GM19463 (cell line): ENCODE measurements around the gene ABCG1.

ENCODE experiments used
- ATAC-seq: cut with Tn5 transposase; IDR thresholded peaks from one replicate; pipeline ENCODE4 v1.9.1; 2021; ENCODE audit warnings: mild to moderate bottlenecking, moderate library complexity; ENCODE audit not compliant: unreplicated experiment

ABCG1 gene

DNA sequence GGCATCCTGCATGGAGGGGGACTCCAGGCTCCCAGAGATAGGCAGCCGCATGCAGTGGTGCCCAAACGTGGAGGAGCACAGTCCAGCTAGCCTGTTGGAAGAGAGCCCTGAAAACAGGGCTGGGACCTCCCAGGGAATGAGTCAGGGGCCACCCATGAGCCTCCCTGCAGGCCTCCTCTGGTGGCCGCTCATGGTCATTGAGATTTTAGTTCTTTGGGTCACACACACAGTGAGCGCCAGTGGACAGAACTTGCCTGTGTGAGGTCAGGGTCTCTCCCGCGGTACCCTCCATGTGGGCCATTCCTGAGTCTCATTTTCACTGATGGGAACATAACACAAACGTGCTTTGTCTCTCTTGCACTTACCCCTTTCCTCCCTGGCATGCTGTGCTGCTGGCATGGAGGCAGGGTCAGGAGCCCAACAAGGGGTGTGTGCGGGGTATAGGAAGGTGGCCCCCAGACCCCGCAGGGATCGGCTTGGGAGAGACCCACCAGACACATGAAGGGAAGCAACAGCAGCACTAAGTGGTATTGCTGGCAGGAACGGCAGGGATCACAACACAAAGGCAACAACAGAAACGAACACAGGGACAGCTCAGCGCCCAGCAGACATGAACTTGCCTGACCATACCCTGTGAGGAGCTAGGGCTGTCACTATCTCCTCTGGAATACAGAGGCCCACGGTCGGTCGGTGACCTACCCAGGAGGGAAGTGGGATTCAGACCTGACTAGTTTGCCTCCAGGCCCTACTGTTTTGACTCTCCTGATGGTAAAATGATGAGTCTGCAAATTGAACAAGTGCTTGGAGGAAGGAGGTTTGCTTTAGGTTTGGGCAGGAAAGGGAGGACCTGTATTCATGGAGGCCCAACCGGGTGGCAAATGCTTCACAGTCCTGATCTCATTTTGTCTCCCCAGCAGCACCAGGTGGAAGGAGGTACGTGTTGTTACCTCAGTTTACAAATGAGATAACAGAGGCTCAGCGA, 31.8 kb downstream of the ABCG1 start:
- ATAC-seq, result no peak

DNA sequence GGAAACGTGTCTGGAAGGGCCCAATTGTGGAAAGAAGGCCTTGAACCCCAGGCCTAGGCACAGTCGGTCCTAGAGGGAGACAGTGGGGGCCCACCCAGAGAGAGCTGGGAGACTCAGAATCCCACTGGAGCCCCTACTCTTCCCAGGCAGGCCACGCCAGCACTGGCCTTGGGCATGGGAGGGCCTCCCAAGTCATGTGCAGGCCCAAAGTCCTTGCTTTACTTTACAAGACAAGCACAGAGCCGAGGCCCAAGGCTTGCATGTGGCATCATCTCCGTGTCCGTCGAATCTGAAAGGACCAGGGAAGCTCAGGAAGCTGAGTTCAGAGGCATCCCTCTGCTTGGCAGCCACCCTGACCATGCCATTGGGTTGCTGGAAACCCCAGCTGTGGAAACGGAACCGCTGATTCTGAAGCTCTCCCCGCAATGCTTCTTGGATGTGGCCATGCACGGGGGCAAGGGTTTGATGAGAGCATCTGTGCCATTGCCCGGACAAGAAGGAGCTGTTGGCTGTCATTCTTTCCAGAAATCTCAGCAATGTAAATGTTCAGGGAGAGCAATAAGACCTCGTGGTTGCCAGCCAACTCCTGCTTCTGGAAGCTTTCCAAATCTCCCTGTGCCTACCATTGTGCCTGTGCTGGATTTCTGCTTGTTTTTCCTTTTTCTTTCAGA, 32.8 kb downstream of the ABCG1 start:
- no peak for ATAC-seq

DNA sequence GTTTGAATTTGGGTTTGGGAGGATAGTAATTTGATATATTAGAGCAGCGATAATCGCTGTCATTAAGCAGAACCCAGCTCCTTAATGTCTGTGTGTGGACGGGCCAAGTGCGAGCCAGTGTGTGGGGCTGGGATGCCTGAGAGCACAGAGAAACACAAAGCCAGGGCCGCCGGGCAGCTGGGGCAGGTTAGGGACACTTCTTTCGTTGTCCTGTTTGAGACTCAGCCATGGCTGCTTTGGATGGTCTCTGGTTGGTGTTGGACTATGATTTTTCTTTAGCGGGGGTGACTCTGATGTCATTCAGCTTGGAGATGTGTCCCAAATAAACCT, 33.4 kb downstream of the ABCG1 start:
- ATAC-seq, result no peak

DNA sequence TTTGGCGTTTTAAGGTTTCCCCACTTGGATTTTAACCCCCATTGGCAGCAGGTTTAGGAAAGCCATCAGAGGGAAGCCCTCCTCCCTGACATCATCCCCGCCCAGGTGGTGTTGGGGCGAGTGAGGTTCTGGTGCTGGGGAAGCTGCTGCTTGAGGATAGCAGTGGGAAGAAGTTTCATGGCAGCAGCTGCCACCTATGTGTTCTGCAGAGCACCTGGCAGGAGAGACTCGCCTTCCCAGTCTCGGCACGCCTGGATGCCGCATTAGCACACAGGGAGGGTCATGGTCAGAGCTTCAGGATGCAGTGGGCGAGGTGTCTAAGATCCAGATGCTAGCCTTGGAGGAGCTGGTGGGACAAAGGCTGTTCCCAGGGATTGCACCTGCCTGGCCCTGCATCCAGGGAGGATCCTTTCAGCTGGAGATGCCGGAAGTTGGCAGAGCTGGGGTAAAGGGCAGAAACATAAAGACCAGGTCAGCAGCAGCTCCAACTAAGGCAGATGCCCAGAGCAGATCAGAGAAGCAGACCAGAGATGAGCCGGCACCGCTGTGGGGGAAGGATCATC, 33.9 kb downstream of the ABCG1 start:
- ATAC-seq, result no peak

DNA sequence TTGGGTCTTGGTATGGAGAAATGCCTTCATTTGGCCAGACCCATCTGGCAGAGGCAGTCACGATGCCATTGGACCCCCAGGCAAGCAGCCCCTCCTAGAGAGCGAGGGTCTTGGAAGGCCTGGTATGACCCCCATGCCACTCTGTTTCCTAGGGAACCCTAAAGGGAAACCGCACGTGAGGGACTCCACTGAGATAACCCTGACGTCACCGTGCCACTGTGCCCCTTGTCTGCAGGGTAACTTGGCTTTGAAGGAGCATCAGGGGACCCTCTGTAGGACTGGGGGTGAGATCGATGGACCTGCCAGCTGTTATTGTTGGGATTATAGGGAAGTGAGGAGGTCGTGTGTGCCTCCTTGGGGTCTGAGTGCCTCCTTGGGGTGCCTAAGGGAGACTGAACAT, 34.5 kb downstream of the ABCG1 start:
- no peak for ATAC-seq

DNA sequence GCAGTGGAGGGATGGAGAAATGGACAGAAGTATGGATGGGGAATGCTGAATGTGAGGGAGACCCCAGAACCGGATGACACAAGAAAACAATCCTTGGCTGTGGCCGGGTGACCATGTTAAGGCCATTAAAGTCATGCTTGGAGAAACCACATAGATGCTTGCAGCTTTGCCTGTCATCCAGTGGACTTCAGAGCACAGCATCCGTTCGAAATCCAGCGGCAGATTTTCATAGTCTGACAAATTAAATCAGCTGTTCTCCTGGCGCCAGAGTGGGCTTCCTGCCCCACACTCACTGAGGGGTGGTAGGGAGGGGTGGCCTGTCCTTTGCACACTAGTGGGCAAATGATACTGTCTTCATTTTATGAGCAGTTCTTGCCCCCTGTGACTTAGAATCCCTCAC, 35.1 kb downstream of the ABCG1 start:
- no peak for ATAC-seq

DNA sequence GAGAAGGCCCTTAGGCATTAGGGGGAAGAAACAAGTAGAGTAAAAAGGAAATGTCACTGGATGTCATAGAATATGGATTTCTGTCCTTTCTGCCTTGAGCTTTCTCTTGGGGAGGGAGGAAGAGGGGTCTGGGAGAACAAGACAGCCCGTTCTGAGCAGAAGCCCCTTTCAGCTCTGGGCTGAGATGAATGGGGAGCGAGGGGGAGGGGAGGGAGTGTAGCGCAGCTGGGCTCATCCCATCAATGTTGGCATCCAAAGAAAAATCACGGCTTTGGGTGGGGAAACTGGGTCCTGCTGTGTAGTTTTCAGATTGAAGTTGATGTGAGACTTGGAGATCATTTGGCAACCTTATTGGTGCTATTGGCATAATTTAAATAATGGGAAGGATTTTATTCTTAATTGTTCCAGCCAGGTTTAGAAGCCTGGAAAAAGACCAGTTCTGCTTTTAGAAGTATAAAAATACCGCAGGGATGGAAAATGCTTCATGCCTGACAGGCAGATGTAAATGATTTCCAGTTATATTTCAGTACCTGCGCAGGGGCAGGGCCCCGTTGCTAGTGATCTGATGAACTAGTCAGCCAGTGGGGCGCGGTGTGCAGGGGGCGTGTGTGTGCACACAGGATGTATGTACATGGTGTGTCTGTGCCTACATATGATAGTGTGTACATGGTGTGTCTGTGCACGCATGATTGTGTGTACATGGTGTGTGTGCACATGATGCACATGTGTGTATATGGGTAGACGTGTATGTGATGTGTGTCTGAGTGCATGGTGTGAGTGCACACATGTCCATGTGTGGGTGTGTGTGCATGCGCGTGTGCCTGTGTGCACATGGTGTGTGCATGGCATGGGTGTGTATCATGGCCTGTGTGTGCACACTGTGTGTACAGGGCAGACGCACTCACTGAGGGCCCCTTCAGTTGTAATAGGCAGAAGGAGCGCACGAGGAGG, 36.0 kb downstream of the ABCG1 start:
- no peak for ATAC-seq

DNA sequence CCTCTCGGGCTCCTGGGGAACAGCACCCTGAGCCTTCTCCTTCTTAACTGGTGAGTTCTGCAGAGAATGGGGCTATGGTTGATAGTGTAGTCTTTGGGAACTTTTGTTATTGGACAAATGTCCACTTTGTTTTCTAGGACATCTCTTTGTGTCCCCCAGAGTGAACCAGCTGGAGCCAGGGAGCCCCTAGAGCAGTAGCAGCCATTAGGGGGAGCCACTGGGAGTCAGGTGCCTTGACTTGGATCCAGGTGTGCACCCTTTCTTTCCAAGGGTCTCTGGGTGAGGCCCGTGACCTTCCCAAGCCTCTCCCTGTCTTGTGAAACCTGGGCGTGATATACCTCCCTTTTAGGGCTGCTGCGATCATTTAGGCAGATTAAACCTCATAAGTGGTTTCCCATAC, 36.9 kb downstream of the ABCG1 start:
- no peak for ATAC-seq

DNA sequence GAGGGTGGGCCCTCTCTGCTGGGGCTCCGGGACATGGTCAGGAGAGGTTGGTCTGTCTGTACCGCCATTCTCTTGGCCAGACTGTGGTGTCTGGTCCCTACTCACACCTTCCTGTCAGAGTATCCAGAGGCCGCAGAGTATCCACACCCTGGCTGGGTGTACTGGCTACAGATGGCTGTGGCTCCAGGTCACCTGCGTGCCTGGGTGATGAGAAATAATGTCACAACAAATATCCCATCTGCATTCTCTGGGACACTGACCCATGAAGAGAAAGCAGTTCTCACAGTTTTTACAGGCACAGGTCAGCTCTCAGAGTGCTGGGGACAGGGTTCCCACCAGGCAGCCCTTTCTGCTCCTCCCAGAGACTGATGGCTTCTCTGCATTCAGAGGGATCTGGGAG, 37.4 kb downstream of the ABCG1 start:
- no peak for ATAC-seq

DNA sequence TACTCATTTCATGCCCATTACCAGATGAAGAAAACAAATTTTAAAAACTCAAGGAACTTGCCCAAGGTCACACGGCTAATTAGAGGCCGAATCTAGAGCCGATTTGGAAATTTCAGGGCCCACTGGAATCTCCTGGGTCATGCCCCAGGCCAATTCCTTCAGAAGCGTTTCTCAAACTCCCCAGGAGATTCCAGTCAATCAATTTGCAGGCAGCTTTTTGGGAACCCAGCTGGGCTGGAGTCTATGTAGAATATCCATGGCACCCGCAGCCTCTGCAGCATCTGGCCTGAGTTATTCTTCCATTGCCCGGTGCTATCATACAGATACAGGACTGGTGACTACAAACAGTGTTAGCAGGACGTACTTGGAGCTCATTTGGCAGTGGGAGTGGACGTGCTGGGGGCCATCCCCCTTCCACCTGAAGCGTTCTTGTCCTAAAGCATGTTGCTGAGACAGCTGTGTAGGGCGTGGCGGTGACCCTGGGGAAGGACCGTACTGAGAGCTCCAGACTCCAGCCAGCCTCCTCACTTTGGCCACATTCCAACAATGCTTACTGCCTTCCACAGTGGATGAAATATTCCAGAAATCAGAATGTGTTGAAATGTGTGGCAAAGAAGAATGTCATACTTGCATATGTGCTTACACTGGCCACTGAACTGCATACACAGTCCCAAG, 38.3 kb downstream of the ABCG1 start:
- no peak for ATAC-seq

DNA sequence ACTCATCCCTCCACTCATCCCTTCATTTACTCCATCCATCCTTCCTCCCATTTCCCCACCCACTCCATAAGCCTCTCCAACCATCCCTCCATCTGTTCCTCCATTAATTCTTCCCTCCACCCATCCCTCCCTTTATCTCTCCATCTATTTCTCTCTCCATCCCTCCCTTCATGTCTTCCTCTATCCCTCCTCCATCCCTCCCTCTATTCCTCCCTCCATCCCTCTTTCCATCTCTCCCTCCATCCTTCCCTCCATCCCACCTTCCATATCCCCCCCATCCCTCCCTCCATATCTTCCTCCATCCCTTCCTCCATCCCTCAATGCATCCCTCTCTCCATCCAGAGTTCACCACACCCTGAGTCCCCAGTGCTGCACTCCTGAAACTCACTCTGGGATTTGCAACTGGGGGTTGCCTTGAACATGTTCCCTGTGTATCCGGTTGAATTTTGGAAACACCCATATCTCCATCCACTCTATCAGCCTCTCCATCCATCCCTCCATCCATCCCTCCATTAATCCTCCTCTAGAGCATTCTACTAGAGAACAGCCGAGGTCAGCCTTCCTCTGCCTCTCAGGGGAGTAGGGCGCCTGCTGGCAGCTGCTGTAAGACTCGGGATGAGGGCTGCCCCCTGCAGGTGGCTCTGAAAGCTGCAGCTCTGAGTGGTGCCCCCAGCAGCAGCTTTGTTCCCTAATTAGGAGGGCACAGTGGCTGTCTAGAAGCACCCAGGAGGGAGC, 39.4 kb downstream of the ABCG1 start:
- peak; percentile 68 for ATAC-seq

DNA sequence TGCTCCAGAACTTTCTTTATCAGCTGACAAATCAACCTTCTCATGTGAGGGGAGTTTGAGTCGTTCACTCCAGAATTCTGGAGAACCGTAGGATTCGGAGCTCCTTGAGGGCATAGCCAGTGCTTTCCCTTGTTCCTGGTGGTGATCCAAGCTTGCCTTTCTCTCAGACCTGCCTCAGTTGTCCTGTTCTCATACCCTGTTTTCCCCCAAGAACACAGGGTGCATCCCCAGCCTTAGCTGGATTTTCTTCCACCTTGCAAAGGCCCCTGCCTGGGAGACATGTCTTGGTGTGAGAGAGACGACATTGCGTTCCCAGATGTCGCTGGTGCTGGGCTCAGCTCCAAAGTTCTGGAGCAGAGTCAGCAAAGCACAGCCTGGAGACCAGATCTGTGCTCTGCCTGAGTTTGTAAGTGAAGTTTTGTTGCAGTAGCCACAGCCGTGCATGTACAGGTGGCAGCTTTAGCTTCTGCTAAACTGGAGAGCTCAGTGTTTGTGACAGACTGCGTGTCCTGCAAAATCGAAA, 40.0 kb downstream of the ABCG1 start:
- no peak for ATAC-seq

DNA sequence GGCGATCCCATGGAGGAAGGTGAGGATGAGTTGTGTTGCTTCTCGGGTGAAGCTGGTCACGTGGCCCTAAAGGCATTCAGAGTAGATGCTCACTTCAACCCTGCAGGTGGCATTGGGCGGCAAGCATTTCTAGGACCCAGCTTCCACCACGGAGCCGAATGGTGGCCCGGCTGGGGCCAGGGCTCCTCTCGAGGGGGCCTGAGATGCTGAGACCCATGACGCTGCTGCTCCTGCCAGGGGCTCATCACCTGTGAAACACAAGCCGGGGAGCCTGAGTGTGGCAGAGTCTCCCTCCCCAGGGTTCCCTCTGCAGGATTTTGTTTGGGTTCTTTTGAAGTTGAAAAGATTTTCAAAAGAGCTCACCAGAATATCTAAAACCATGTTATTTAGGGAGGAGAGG, 41.2 kb downstream of the ABCG1 start:
- ATAC-seq, result no peak

DNA sequence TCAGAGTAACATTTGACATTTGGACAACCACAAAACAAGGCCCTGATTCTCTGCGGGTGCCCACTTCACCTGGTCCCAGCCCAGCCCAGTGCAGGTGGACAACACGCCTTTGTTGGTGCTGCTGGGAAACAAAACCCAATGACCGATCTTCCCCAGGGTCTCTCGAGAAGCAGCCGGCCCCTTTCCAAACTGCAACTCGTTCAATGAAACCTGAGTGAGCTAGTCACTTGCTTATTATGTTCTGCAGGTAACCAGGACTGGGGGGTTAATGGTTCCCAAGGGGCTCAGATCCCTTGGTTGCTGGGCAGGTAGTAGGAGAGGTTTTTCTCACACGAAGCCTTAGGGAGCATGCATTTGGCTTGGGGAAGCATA, 42.9 kb downstream of the ABCG1 start:
- no peak for ATAC-seq

DNA sequence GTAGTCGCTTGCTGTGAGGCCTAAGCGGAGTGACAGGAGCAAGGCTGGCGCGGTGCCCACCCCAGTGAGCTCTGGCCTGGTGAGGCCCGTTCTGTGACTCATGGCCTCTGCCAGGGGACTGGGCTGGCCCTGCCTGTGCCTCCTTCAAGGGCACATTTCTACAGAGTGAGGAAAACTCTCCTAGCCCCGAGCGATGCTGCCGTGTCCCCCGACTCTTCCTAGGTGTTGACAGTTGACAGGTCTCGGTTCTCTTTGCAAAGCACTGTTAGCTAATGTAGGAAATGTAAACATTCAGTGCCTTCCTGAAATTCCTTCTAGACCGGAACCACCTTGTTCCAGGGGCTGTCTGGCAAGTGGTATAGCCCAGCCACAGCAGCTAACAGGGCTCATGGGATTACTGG, 43.9 kb downstream of the ABCG1 start:
- no peak for ATAC-seq

DNA sequence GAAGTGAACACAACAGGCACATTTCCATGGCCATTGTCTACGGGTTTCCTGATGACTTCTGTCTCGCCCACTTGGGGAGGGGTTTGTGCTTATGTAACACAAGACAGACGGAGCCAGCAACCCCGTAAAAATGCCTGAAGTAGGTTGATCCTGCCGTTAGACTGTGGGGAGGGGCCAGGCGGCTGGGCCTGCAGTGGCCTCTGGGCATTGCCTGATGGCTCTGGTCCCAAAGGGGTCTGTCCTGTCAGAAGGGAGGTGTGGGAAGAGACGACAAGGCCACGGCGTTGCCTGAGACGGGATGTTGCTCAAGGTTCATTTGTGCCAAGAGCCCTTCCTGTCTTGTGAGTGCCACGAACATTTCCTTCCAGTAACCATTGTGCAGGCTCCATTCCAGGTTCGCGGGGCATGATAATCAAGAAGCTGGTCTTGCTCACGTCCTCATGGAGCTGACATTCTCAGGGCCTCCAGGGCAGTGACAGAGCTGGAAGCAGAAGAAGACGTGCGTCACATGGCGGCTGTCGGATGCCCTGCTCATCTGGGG, 44.7 kb downstream of the ABCG1 start:
- no peak for ATAC-seq

DNA sequence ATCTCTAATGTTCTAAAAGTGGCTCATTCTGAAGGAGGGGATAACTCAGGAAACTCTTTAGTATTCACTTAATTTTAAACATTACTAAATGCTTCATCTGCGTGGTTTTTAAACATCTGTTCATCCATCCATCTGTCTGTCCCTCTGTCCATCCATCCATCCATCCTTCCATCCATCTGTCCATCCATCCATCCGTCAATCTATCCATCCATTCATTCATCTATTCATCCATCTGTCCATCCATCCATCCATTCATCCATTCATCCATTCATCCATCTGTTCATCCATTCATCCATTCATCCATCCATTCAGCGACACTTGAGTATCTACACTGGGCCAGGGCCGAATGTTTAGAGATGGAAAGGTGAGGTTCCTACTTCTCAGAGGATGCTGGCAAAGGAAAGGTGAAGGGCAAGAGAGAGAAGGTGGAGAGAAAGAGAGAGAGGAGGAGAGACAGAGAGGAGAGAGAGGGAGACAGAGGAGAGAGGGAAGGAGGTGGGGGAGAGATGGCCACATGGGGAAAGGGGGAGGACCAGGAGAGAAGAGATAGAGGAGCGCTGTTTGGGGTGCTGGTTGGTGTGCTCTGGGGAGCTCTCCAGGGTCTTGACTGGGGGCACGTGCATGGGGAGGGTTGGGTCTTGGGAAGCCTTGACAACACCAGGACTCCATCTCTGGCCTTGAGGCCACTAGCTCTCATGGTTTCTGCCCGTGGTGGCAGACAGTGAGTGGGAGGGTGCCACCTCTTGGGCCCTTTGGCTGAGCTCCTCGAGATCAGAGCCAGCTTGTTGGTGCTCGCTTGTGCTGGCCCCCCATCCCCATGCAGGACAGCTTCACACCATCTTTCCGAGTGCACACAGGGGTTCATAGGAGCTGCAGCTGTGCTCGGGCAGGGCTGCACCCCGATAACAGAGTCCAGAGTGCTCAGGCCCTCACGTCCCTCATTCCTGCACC, 45.6 kb downstream of the ABCG1 start:
- no peak for ATAC-seq

DNA sequence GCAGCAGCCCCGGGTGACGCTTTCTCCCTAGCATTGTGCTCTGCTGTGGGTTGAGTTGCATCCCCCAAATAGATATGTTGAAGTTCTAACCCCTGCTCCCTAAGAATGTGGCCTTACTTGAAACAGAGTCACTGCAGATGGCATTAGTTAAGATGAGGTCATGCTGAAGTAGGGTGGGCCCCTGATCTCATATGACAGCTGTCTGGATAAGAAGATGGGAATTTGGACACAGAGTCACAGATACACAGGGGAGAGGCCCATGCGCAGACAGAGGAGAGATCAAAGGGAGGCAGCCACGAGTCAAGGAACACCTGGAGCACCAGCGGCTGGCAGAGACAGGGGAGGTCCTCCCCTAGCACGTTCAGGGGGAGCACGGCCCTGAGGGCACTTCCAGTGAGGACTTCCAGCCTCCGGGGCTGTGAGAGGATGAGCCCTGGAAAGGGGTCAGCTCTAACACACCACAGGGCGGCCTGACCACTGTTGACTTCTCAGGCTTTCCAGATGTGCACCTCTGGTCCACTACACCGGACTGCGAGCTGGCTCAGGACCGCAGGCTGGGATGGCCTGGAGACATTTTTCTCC, 46.4 kb downstream of the ABCG1 start:
- no peak for ATAC-seq
